KMS-11 (cell line): Measurements from ENCODE around the gene SERPINH1.

Source experiments
- H2AFZ ChIP-seq: fragments of 200-600 bp; sonication (generic); 2 replicates; pipeline ENCODE4 v1.6.1; 2016; ENCODE audit warnings: antibody characterized with exemption, mixed run types, low read depth
- H3K27ac ChIP-seq: fragments of 200-600 bp; sonication (generic); 2 replicates; pipeline ENCODE4 v1.6.1; 2016; ENCODE audit warnings: mild to moderate bottlenecking, mixed run types
- H3K27me3 ChIP-seq: fragments of 200-600 bp; sonication (generic); 2 replicates; pipeline ENCODE4 v1.6.1; 2017; ENCODE audit warnings: mild to moderate bottlenecking, low read depth, mixed run types, moderate library complexity; ENCODE audit not compliant: insufficient read depth
- H3K36me3 ChIP-seq: fragments of 200-600 bp; sonication (generic); 2 replicates; pipeline ENCODE4 v1.6.1; 2017; ENCODE audit warnings: mild to moderate bottlenecking, mixed run types; ENCODE audit not compliant: insufficient read depth
- H3K4me1 ChIP-seq: fragments of 200-600 bp; sonication (generic); 2 replicates; pipeline ENCODE4 v1.6.1; 2016; ENCODE audit warnings: mild to moderate bottlenecking, low read depth, mixed run types; ENCODE audit not compliant: poor library complexity, severe bottlenecking
- H3K4me2 ChIP-seq: fragments of 200-600 bp; sonication (generic); 2 replicates; pipeline ENCODE4 v1.7.0; 2016; ENCODE audit warnings: mild to moderate bottlenecking, mixed run types
- H3K4me3 ChIP-seq: fragments of 200-600 bp; sonication (generic); IDR thresholded peaks from 2 replicates; pipeline ENCODE4 v1.6.1; 2017; ENCODE audit warnings: low read depth, low read length, mixed read lengths; ENCODE audit not compliant: insufficient read depth
- H3K79me2 ChIP-seq: fragments of 200-600 bp; sonication (generic); 2 replicates; pipeline ENCODE4 v1.6.1; 2016; ENCODE audit warnings: low read depth, mixed run types; ENCODE audit not compliant: insufficient read depth
- H3K9ac ChIP-seq: fragments of 200-600 bp; sonication (generic); 2 replicates; pipeline ENCODE4 v1.6.1; 2016; ENCODE audit warnings: mild to moderate bottlenecking, mixed run types
- H4K20me1 ChIP-seq: fragments of 200-600 bp; sonication (generic); 2 replicates; pipeline ENCODE4 v1.6.1; 2016; ENCODE audit warnings: mild to moderate bottlenecking, mixed run types; ENCODE audit not compliant: insufficient read depth
- TF ChIP-seq, protein P1 (sequence below): fragments of 200-600 bp; sonication (generic); conservative IDR thresholded peaks from 2 replicates; pipeline ENCODE4 v1.6.1; 2017; ENCODE audit warnings: low read depth, mild to moderate bottlenecking, antibody characterized with exemption, low read length, moderate library complexity, mixed read lengths

Gene SERPINH1

DNA sequence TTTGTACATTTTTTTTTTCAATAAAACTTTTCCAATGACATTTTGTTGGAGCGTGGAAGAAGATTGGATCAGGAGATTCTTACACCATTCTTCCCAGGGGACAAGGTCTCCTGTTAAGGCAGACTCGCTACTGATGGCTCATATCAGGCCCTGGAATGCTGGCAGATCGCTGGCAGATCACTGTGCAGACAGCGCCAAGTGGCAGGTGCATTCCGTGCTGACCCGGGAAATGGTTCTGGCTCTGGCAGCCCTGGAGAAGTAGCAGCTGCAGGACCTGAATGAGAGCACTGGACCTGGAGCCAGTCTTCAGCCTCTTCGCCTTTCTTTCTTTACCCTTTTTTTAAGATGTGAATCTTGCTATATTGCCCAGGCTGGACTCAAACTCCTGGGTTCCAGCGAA lies 10.7 kb downstream of the SERPINH1 start:
- no peaks in the 10 kb centered on the region for H4K20me1 ChIP-seq
- no peak overlapping the region for H3K4me3 ChIP-seq
- H3K4me2 ChIP-seq, result no peak overlapping the region
- TF ChIP-seq, protein P1, sequence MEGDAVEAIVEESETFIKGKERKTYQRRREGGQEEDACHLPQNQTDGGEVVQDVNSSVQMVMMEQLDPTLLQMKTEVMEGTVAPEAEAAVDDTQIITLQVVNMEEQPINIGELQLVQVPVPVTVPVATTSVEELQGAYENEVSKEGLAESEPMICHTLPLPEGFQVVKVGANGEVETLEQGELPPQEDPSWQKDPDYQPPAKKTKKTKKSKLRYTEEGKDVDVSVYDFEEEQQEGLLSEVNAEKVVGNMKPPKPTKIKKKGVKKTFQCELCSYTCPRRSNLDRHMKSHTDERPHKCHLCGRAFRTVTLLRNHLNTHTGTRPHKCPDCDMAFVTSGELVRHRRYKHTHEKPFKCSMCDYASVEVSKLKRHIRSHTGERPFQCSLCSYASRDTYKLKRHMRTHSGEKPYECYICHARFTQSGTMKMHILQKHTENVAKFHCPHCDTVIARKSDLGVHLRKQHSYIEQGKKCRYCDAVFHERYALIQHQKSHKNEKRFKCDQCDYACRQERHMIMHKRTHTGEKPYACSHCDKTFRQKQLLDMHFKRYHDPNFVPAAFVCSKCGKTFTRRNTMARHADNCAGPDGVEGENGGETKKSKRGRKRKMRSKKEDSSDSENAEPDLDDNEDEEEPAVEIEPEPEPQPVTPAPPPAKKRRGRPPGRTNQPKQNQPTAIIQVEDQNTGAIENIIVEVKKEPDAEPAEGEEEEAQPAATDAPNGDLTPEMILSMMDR, result no peak
- H3K4me1 ChIP-seq, result no peaks in the 10 kb centered on the region
- no peaks in the 10 kb centered on the region for H3K36me3 ChIP-seq
- no peak overlapping the region for H3K9ac ChIP-seq
- H3K27me3 ChIP-seq, result no peaks in the 10 kb centered on the region
- H2AFZ ChIP-seq, result no peak overlapping the region
- no peaks in the 10 kb centered on the region for H3K79me2 ChIP-seq
- H3K27ac ChIP-seq, result no peak overlapping the region

DNA sequence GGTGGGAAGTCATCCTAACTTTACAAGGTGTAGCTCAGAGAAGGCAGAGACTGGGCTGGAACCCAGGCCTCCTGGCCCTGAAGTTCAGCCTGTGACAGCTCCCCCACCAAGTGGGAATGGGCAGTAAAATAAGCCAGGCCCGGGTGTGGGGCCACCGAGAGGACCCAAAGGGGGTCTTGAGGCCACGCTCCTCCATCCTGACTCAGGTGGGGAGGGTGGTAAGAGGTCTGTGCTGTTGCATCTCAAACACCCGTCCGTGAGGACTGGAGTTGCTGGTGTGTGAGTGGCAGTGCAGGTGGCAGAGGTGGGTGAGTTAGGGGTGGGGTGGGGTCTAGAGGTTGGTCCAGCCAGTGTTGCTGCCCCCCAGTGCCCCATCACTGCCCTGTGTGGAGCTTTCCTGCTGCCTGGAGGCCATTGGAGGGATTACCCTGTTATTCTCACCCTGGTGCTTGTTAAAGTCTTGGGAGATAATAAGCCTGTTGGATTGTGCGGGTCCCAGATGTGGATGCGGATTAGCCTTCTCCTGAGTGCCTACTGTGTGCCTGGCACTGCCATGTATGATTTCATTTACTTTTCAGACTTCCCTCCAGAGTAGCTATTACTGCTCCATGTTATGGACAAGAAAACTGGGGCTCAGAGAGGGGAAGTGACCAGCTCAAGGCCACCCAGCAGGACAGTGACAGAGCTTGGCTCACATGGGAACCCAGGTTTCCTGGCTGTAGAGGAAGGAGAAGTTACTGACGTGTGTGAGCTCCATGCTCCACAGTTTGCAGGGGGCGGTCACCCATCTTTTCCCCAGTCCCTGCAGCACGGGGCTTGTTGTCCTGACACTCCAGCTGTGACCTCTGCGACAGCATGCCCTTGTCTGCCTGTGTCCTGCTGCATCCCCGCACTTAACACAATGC lies 12.9 kb downstream of the SERPINH1 start:
- H3K79me2 ChIP-seq, result no peaks in the 10 kb centered on the region
- no peak overlapping the region for H3K27ac ChIP-seq
- H3K4me1 ChIP-seq, result no peaks in the 10 kb centered on the region
- no peak overlapping the region for H2AFZ ChIP-seq
- H3K4me2 ChIP-seq, result no peak overlapping the region
- H3K36me3 ChIP-seq, result no peaks in the 10 kb centered on the region
- H3K4me3 ChIP-seq, result no peak overlapping the region
- TF ChIP-seq, protein P1, result no peak; the same call in 1 of the 2 replicates
- H3K27me3 ChIP-seq, result no peaks in the 10 kb centered on the region
- no peaks in the 10 kb centered on the region for H4K20me1 ChIP-seq
- H3K9ac ChIP-seq, result no peak overlapping the region

DNA sequence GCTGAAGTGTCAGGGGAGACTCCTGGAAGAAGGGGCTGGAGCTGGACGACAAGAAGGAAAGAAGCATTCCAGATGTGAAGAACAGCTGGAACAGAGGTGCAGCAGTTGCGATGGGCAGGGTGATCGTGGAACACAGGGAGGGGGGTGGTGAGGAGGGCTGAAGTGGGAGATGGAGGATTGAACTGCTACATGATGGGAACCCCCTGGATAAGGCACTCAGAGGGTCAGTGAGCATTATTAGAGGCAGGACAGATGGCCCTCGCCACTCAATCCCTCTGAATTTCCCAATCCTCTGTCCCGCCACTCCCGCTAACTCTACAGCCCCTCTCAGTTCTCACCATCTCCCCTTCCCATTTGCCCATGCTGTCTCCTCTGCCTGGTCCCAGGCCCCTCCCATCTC lies 14.0 kb downstream of the SERPINH1 start:
- TF ChIP-seq, protein P1, result no peak
- H3K4me2 ChIP-seq, result no peak overlapping the region
- H3K9ac ChIP-seq, result no peak overlapping the region
- H3K4me3 ChIP-seq, result no peak overlapping the region
- no peaks in the 10 kb centered on the region for H4K20me1 ChIP-seq
- no peaks in the 10 kb centered on the region for H3K4me1 ChIP-seq
- no peaks in the 10 kb centered on the region for H3K79me2 ChIP-seq
- no peak overlapping the region for H3K27ac ChIP-seq
- no peaks in the 10 kb centered on the region for H3K27me3 ChIP-seq
- no peak overlapping the region for H2AFZ ChIP-seq
- H3K36me3 ChIP-seq, result no peaks in the 10 kb centered on the region

DNA sequence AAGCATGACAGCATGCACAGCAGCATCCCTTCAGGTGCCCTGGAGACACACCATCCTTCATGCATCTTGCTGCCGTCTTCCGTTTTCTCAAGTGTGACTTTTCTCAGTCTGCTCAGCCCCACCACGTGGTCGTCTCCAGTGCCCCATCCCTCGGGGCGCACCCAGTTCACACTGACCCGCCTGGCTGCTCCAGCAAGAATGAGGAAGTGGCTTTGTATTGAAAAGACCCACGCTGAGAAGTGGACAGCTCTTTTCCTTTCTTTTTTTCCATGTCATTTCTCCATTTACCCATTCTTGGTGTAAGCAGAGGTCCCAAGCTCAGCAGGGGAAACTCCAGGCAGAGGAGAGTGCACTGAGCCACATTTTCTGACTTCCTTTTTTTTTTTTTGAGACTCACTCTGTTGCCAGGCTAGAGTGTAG lies 14.5 kb downstream of the SERPINH1 start:
- Histone ChIP-seq H3K4me3 (no peak overlapping the region), H3K4me1 (no peaks in the 10 kb centered on the region), H3K9ac (no peak overlapping the region), H2AFZ (no peak overlapping the region), H3K79me2 (no peaks in the 10 kb centered on the region), H3K36me3 (no peaks in the 10 kb centered on the region), H3K4me2 (no peak overlapping the region), H3K27me3 (no peaks in the 10 kb centered on the region), H3K27ac (no peak overlapping the region), H4K20me1 (no peaks in the 10 kb centered on the region)
- TF ChIP-seq, protein P1, result no peak
